Renal cortex interstitium (tissue), 15 donors: ENCODE data around the gene LORICRIN. TPM values are rescaled to one million over a fixed set of nuclear protein-coding genes. Genes with fewer than 3 reads are reported as not detected.
"Not testable (repeated sequence)": the region's sequence is repeated elsewhere in the genome, so short reads cannot be mapped to it uniquely, and the experiment has no call there.

ENCODE experiments used
- DNase-seq, 11 donors: peaks; one replicate each; pipeline ENCODE4 v3.0.0-alpha.2; 2013; ENCODE audit warnings: low read depth in 9 of 11, low spot score in 4 of 11; ENCODE audit errors: extremely low read depth in 1 of 11
- long read RNA-seq, 16 experiments: transcript quantifications; one replicate each; lab custom pipeline, GENCODE V29; 2026
- polyA plus RNA-seq, 3 donors: library from polyadenylated mRNA; unstranded; fragments of 120-200 nt; gene quantifications; one replicate each; pipeline ENCODE4 v1.2.1, GENCODE V29; 2013; ENCODE audit not compliant: insufficient read length in 3 of 3

LORICRIN gene, protein sequence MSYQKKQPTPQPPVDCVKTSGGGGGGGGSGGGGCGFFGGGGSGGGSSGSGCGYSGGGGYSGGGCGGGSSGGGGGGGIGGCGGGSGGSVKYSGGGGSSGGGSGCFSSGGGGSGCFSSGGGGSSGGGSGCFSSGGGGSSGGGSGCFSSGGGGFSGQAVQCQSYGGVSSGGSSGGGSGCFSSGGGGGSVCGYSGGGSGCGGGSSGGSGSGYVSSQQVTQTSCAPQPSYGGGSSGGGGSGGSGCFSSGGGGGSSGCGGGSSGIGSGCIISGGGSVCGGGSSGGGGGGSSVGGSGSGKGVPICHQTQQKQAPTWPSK
- polyA plus RNA-seq = not detected
- long read RNA-seq, donor 1 = 0 reads
- long read RNA-seq, donor 2 = 0 reads
- long read RNA-seq, donor 3 = 0 reads
- long read RNA-seq, donor 4 = 0 reads
- long read RNA-seq, donor 5 = 0 reads
- long read RNA-seq, donor 6 = 0 reads
- long read RNA-seq, donor 7 = 0 reads
- long read RNA-seq, donor 8 = 0 reads
- long read RNA-seq, donor 9 = 0 reads
- long read RNA-seq, donor 10 = 0 reads
- long read RNA-seq, donor 11 = 0 reads
- long read RNA-seq, donor 12 = 0 reads
- long read RNA-seq, donor 13 = 0 reads
- long read RNA-seq, donor 14 = 0 reads
- long read RNA-seq, donor 15 = 0 reads
- long read RNA-seq, donor 16 = 0 reads

DNA sequence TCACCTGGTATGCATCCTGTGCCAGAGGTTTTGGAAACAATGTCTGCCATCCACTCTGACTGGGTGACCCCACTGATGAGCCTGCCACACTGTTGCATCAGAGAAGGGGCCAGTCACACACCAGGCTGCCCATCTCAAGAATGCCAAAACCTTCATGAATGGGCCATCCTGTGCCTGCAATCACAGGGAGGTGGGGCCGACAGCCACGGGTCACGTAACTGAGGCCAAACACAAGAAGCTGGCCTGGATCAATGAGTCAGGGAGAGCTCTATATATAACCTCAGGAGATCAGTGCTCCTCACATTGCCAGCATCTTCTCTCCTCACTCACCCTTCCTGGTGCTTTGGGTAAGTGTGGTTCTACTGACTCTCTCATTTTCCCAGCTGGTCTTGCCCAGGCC is at the start of gene LORICRIN:
LORICRIN (plus strand) TSS at position 301 of the 400 bp plus-strand sequence. CDS start 1,263 bp downstream, outside the sequence.
- DNase-seq = no peak

- peak in 3 of 11 donors; percentile 9 to 15 (median 15) for DNase-seq
Observed at GRCh38 chr1:153210206-153210605, 49.3 kb upstream of the LORICRIN start.

- DNase-seq = no peak
Observed at GRCh38 chr1:153212201-153212600, 47.3 kb upstream of the LORICRIN start.

GRCh38 chr1:153213519-153213918 is 46.0 kb upstream of the LORICRIN start:
- DNase-seq = no peak

- DNase-seq = no peak
Observed at GRCh38 chr1:153217212-153217611, 42.3 kb upstream of the LORICRIN start, which contains the start of gene PRR9. Gene PRR9 (plus strand): TSS chr1:153217584. CDS start chr1:153218145, 561 bp downstream.

DNA sequence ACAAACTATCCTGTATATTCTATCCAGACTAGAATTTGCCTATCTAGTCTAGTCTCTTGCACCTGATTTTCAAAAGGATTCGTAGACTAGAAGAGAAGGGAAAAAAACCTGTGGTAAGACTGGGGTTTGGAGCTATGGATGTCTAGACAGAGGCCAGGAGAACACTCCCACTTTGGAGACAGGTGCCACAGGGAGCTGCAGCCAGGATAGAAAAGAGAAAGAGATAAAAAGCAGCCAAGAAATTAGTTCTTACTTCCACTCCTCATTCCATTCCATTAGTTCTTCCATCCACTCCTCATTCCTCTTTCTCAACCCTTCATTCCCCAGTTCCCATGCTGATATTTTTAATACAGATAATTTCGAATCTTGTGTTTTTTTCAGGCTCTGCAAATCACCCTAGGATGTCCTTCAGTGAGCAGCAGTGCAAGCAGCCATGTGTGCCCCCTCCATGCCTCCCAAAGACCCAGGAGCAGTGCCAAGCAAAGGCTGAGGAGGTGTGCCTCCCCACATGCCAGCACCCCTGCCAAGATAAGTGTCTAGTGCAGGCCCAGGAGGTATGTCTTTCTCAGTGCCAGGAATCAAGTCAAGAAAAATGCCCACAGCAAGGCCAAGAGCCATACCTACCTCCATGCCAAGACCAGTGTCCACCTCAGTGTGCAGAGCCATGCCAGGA is 41.6 kb upstream of the LORICRIN start:
- DNase-seq = no peak

DNA sequence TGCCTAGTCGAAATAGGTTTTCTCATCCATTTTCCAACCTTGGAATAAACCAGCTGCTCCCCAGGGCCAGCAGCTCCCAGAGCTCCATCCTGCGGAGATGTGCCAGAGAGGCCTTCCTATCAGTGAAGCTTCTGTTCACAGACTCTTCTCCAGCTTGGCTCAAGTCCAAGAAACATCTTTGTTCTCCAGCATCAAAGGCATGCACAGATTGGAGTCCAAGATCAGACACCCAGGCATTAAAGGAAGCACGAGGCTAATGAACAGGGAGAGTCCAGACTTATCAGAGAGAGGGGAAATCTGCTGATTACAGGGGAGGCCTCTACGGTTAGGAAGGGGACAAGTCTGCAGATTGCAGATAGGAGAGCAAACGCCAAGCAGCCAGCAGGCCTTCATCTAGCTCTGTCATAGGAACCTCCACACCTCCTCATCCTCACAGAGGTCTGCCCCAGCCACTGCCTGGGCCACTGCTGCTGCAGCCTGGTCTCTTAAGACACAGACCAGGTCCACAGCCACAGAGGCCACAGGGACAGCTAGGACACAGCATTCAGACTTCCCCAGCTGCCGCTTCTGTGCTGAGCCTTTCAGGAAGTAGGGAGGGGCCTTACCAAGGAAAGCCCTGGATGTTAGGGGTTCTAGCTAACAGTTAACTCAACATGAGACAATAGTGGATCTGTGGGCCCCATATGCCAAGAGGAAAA is 38.7 kb upstream of the LORICRIN start:
- peak in 1 of 11 donors; percentile 15 for DNase-seq

- DNase-seq = peak in 8 of 11 donors; percentile 9 to 36 (median 22)
Observed at GRCh38 chr1:153223040-153223891, 36.2 kb upstream of the LORICRIN start.

- no peak for DNase-seq
Observed at GRCh38 chr1:153227810-153228209, 31.7 kb upstream of the LORICRIN start.

DNA sequence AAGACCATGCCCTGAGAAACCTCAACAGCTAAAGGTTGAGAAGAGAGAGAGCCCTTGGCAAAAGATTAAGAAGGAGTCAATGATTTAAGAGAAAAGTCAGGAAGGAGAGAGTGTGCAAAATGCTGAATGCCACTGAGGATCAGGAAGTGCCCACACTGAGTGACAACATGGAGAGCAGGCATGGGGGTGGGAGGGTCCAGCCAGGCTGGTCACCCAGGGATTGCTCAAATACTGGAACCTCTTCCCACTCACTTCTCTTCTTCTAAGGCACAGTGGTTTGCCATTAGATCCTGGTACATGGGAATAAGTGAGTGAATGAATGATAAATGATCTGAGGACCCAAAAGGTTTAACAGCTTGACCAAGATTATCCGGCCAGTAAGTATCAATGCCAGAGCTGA is 31.0 kb upstream of the LORICRIN start:
- no peak for DNase-seq

- not testable (repeated sequence) for DNase-seq
Observed at GRCh38 chr1:153229076-153229829, 30.2 kb upstream of the LORICRIN start.

GRCh38 chr1:153231363-153231762 is 28.1 kb upstream of the LORICRIN start:
- no peak for DNase-seq

GRCh38 chr1:153231785-153232184 is 27.7 kb upstream of the LORICRIN start:
- no peak for DNase-seq

- no peak for DNase-seq
Observed at GRCh38 chr1:153232553-153232952, 26.9 kb upstream of the LORICRIN start.

- DNase-seq = no peak
Observed at GRCh38 chr1:153233448-153233847, 26.0 kb upstream of the LORICRIN start.

DNA sequence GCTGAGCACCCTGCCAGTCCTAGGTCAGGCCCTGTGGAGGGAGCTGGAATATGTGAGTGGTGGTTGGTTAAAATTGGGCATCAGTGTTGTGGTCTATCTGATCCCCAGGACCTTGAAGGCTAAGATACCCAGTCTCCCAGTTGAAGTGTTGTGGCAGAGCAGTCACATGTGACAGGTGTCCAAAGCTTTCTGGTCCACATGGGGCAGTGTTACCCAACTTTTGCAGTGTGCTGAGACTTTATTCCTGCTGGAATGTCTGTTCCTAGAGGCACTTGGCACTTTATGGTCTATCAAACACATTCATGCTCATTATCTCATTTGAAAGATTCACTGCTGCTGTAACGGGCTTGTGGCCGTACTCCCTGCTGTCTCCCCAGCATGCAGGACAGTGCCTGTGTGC is 21.0 kb upstream of the LORICRIN start:
- no peak for DNase-seq

DNA sequence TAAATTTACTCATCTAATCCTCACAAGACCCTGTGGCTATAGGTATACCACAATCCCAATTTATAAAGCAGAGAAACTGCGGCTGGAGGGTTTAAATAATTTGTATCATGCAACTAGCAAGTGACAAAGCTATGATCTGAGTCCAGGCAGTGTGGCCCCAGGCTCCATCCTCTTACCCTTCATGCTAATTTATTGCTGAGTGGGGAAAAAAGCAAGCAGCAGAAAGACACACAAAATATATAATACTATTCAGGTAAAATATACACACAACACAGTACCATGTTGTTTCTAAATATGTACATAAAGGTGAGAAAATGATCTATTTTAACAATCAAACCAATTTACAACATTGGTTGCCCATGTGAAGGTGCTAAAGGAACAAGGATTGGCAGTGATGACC is 17.3 kb upstream of the LORICRIN start:
- no peak for DNase-seq

DNA sequence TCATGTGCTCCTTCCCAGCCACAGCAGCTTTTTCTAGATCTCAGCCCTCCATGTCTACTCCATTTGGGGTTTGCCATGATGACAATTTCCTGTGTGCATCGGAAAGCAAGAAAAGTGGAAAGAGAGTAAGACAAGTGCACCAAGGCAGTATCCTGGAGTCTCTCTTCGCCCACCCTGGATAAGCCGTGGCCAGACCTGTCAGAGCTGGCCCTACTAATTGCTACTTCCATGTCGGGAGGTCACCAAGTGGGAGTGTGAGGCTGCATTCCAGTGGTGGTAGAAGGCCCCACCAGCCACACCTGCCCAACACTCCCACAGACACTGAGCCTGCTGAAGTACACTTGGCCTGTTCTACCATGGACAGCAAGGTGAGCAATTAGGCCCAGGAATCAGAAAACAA is 14.0 kb upstream of the LORICRIN start:
- DNase-seq = no peak
